WERI-Rb-1 (cell line): ENCODE measurements around the gene DISC1.

Source experiments
- DNase-seq: peaks from one replicate; pipeline ENCODE4 v3.0.0-alpha.2; 2020
- H3K27ac ChIP-seq: fragments of 250-450 bp; sonication (Bioruptor Pico); 2 replicates; pipeline ENCODE4 v1.5.1; 2020; ENCODE audit warnings: mild to moderate bottlenecking, moderate library complexity
- H3K27me3 ChIP-seq: fragments of 250-450 bp; sonication (Bioruptor Pico); 2 replicates; pipeline ENCODE4 v1.5.1; 2021; ENCODE audit warnings: mild to moderate bottlenecking, low read depth, moderate library complexity; ENCODE audit not compliant: insufficient read depth, severe bottlenecking
- H3K36me3 ChIP-seq: fragments of 250-450 bp; sonication (Bioruptor Pico); 2 replicates; pipeline ENCODE4 v1.5.1; 2020; ENCODE audit warnings: mild to moderate bottlenecking, moderate library complexity
- H3K4me3 ChIP-seq: 2 replicates; pipeline ENCODE4 v1.5.1; 2011; ENCODE audit warnings: low read depth, mild to moderate bottlenecking, control low read depth, low read length
- H3K9me3 ChIP-seq: fragments of 250-450 bp; sonication (Bioruptor Pico); 2 replicates; pipeline ENCODE4 v1.5.1; 2021; ENCODE audit warnings: mild to moderate bottlenecking, moderate library complexity; ENCODE audit not compliant: severe bottlenecking
- CTCF ChIP-seq: IDR thresholded peaks from 2 replicates; pipeline ENCODE4 v1.5.1; 2011; ENCODE audit warnings: low read depth, mild to moderate bottlenecking, control low read depth, inconsistent platforms, low read length

DISC1 gene

DNA sequence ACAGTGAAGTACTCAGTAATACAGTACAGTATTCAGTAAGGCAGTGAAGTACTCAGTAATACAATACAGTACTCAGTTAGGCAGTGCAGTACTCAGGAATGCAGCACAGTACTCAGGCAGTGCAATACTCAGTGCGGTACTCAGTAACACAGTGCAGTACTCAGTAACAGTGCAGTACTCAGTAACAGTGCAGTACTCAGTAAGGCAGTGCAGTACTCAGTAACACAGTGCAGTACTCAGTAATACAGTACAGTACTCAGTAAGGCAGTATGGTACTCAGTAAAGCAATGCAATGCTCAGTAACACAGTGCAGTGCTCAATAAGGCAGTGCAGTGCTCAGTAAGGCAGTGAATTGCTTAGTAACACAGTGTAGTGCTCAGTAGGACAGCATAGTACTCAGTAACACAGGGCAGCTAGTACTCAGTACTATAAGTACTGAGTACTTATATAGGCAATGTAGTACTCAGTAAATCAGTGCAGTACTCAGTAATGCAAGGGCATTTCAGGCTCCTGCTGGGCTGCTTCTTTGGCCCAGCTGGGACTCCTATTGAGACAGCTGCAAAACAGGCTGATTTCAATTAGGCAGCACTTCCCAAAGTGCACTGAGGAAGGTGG, 411.3 kb downstream of the DISC1 start:
- no peak for DNase-seq
- Histone ChIP-seq H3K27me3 (no peaks in the 10 kb centered on the region), H3K36me3 (no peaks in the 10 kb centered on the region), H3K27ac (no peak overlapping the region), H3K9me3 (no peaks in the 10 kb centered on the region), H3K4me3 (no peak overlapping the region)
- no peak for TF ChIP-seq CTCF

- Histone ChIP-seq H3K36me3 (no peaks in the 10 kb centered on the region), H3K27ac (no peak overlapping the region), H3K9me3 (no peaks in the 10 kb centered on the region), H3K27me3 (no peaks in the 10 kb centered on the region), H3K4me3 (no peak overlapping the region)
- no peak for TF ChIP-seq CTCF
- peak; percentile 57 for DNase-seq
Measured at GRCh38 chr1:232038706-232039677, 412.4 kb downstream of the DISC1 start.

GRCh38 chr1:232040260-232040659, 413.7 kb downstream of the DISC1 start:
- Histone ChIP-seq H3K4me3 (no peak overlapping the region), H3K27me3 (no peaks in the 10 kb centered on the region), H3K9me3 (no peaks in the 10 kb centered on the region), H3K27ac (peak overlapping the region; percentile 17), H3K36me3 (no peaks in the 10 kb centered on the region)
- no peak for TF ChIP-seq CTCF
- DNase-seq: peak; percentile 49

DNA sequence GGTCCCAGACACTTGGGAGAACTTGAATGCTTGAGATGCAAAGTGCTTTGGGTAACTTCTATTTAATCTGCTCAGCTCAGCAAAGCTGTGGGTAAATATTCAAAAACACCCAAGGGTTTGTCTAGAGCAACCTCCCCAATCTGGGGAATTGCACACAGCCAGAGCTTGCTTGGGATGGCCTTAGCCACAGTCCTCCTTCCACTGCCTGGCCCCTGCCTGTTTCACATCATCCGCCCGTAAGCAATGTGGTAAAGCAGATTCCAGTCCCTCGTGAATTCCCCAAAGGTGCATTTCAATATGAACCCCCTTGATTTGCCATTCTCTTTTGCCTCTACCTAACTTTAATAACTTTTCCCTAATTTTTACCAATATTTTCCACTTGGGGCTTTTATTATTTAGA, 418.1 kb downstream of the DISC1 start:
- H3K9me3 ChIP-seq: no peaks in the 10 kb centered on the region
- TF ChIP-seq CTCF: no peak
- no peaks in the 10 kb centered on the region for H3K36me3 ChIP-seq
- no peak for DNase-seq
- H3K4me3 ChIP-seq: no peak overlapping the region
- no peak overlapping the region for H3K27ac ChIP-seq
- H3K27me3 ChIP-seq: no peaks in the 10 kb centered on the region

GRCh38 chr1:232045139-232045994, 418.8 kb downstream of the DISC1 start:
- H3K9me3 ChIP-seq: no peaks in the 10 kb centered on the region
- H3K27me3 ChIP-seq: no peaks in the 10 kb centered on the region
- no peaks in the 10 kb centered on the region for H3K36me3 ChIP-seq
- TF ChIP-seq CTCF: no peak
- DNase-seq: no peak
- no peak overlapping the region for H3K27ac ChIP-seq
- H3K4me3 ChIP-seq: no peak overlapping the region
